GM23338 (cell line): ENCODE data around the gene NFKBIB. TPM values are rescaled to one million over a fixed set of nuclear protein-coding genes. Genes with fewer than 3 reads are reported as not detected.
"Not testable (repeated sequence)": the region's sequence is repeated elsewhere in the genome, so short reads cannot be mapped to it uniquely, and the experiment has no call there.

Experiments
- ATAC-seq: fragments of 200-7000 bp; cut with Tn5 transposase; 3 replicates; pipeline ENCODE4 v1.9.1; 2020
- DNase-seq: peaks from one replicate; pipeline ENCODE4 v3.0.0-alpha.2; 2015; ENCODE audit warnings: low spot score
- H2AFZ ChIP-seq: fragments of 200-600 bp; sonication (generic); 2 replicates; pipeline ENCODE4 v1.8.0; 2016; ENCODE audit warnings: antibody characterized with exemption, mild to moderate bottlenecking, moderate library complexity
- H3F3A ChIP-seq: fragments of 200-600 bp; sonication (generic); replicated peaks from 2 replicates; pipeline ENCODE4 v1.8.0; 2017; ENCODE audit warnings: antibody characterized with exemption, mixed run types, low read depth
- H3K27ac ChIP-seq: fragments of 200-600 bp; sonication (generic); 2 replicates; pipeline ENCODE4 v1.6.1; 2016; ENCODE audit warnings: low read depth
- H3K27me3 ChIP-seq: fragments of 200-600 bp; sonication (generic); 2 replicates; pipeline ENCODE4 v1.8.0; 2016; ENCODE audit warnings: mild to moderate bottlenecking, mixed run types, moderate library complexity; ENCODE audit not compliant: insufficient read depth
- H3K36me3 ChIP-seq: fragments of 200-600 bp; sonication (generic); 2 replicates; pipeline ENCODE4 v1.8.0; 2016; ENCODE audit warnings: mild to moderate bottlenecking; ENCODE audit not compliant: insufficient read depth
- H3K4me1 ChIP-seq: fragments of 200-600 bp; sonication (generic); 2 replicates; pipeline ENCODE4 v1.8.0; 2016; ENCODE audit warnings: mild to moderate bottlenecking, moderate library complexity; ENCODE audit not compliant: insufficient read depth
- H3K4me2 ChIP-seq: fragments of 200-600 bp; sonication (generic); 2 replicates; pipeline ENCODE4 v1.7.1; 2017; ENCODE audit warnings: mixed run types
- H3K4me3 ChIP-seq: fragments of 200-600 bp; sonication (generic); 2 replicates; pipeline ENCODE4 v1.6.1; 2016; ENCODE audit warnings: mixed run types
- H3K79me2 ChIP-seq: fragments of 200-600 bp; sonication (generic); replicated peaks from 2 replicates; pipeline ENCODE4 v1.8.0; 2017; ENCODE audit warnings: mild to moderate bottlenecking; ENCODE audit not compliant: insufficient read depth
- H3K9me2 ChIP-seq: fragments of 200-600 bp; sonication (generic); 2 replicates; pipeline ENCODE4 v1.8.0; 2017; ENCODE audit not compliant: insufficient read depth
- H4K20me1 ChIP-seq: fragments of 200-600 bp; sonication (generic); replicated peaks from 2 replicates; pipeline ENCODE4 v1.8.0; 2017; ENCODE audit warnings: mild to moderate bottlenecking; ENCODE audit not compliant: insufficient read depth
- H3K27ac Mint-ChIP-seq: 2 replicates; pipeline ENCODE4 v1.8.0; 2020; ENCODE audit warnings: inconsistent platforms, mild to moderate bottlenecking, moderate library complexity, mixed read lengths
- H3K27me3 Mint-ChIP-seq: 3 replicates; pipeline ENCODE4 v1.8.0; 2022; ENCODE audit warnings: low read depth, mild to moderate bottlenecking, moderate library complexity, mixed read lengths, inconsistent platforms; ENCODE audit not compliant: insufficient read depth, poor library complexity
- H3K36me3 Mint-ChIP-seq: 3 replicates; pipeline ENCODE4 v1.8.0; 2021; ENCODE audit warnings: low read depth, mild to moderate bottlenecking, inconsistent platforms, moderate library complexity, mixed read lengths
- H3K4me1 Mint-ChIP-seq: 3 replicates; pipeline ENCODE4 v1.8.0; 2020; ENCODE audit warnings: mild to moderate bottlenecking, inconsistent platforms, mixed read lengths
- H3K4me3 Mint-ChIP-seq: 3 replicates; pipeline ENCODE4 v1.8.0; 2021; ENCODE audit warnings: moderate library complexity, mild to moderate bottlenecking, inconsistent platforms, mixed read lengths
- H3K9me3 Mint-ChIP-seq: 3 replicates; pipeline ENCODE4 v1.8.0; 2020; ENCODE audit warnings: moderate library complexity, mild to moderate bottlenecking, inconsistent platforms, mixed read lengths
- CREB1 ChIP-seq: fragments of 250-450 bp; sonication (Bioruptor Pico); IDR thresholded peaks from 2 replicates; pipeline ENCODE4 v1.5.0; 2020; ENCODE audit warnings: low read depth, mild to moderate bottlenecking, moderate library complexity
- EZH2 ChIP-seq: fragments of 200-600 bp; sonication (generic); IDR thresholded peaks from one replicate; pipeline ENCODE4 v1.8.0; 2017; ENCODE audit warnings: antibody characterized with exemption, mild to moderate bottlenecking, low read depth; ENCODE audit not compliant: unreplicated experiment
- EZH2phosphoT487 ChIP-seq: fragments of 200-600 bp; sonication (generic); IDR thresholded peaks from one replicate; pipeline ENCODE4 v1.8.1; 2018; ENCODE audit warnings: antibody characterized with exemption; ENCODE audit not compliant: unreplicated experiment
- NANOG ChIP-seq: IDR thresholded peaks from 2 replicates; pipeline ENCODE4 v1.6.1; 2016; ENCODE audit warnings: antibody characterized with exemption, borderline replicate concordance
- POLR2AphosphoS5 ChIP-seq: IDR thresholded peaks from 2 replicates; pipeline ENCODE4 v1.6.1; 2016; ENCODE audit warnings: antibody characterized with exemption, low read depth
- STAT1 ChIP-seq: IDR thresholded peaks from one replicate; pipeline ENCODE4 v1.6.1; 2016; ENCODE audit warnings: antibody characterized with exemption; ENCODE audit not compliant: unreplicated experiment
- ZNF114 ChIP-seq: fragments of 250-450 bp; sonication (Bioruptor Pico); IDR thresholded peaks from 2 replicates; pipeline ENCODE4 v1.5.0; 2020; ENCODE audit warnings: mild to moderate bottlenecking, moderate library complexity
- polyA plus RNA-seq: library from polyadenylated mRNA; unstranded; fragments of >200 nt; fragmentation: Nextera tagmentation; extraction: Ambion mirVana; gene quantifications from 2 replicates; pipeline ENCODE4 v1.2.1, GENCODE V29; 2016
- total RNA-seq: library from RNA; depleted of rRNA; stranded (reverse); fragments of >200 nt; shearing (Covaris generic); gene quantifications from 2 replicates; pipeline ENCODE4 v1.2.3, GENCODE V29; 2014
- TF ChIP-seq, protein P1 (sequence below): fragments of 250-450 bp; sonication (Bioruptor Pico); IDR thresholded peaks from 2 replicates; pipeline ENCODE4 v1.5.0; 2020; ENCODE audit warnings: mild to moderate bottlenecking, moderate library complexity
- TF ChIP-seq, protein P2 (sequence below), 2 experiments: fragments of 200-600 bp in 1 of 2; sonication (generic) in 1 of 2; conservative IDR thresholded peaks; 2 replicates each; pipeline versions ENCODE4 v1.5.1 to v1.6.1; 2016 to 2017; ENCODE audit warnings: antibody characterized with exemption in 2 of 2, low read depth in 2 of 2, mild to moderate bottlenecking in 2 of 2, moderate library complexity in 1 of 2
- TF ChIP-seq, protein P3 (sequence below): IDR thresholded peaks from one replicate; pipeline ENCODE4 v1.6.1; 2018; ENCODE audit warnings: antibody characterized with exemption; ENCODE audit not compliant: unreplicated experiment

Gene NFKBIB
- total and polyA plus RNA-seq, 2 experiments from 2014 or later: 39.5 to 39.6 TPM

- H3K27ac ChIP-seq, H4K20me1 ChIP-seq, H3K36me3 Mint-ChIP-seq, DNase-seq, H3K4me1 Mint-ChIP-seq, H2AFZ ChIP-seq, H3F3A ChIP-seq, H3K9me2 ChIP-seq, H3K79me2 ChIP-seq, H3K9me3 Mint-ChIP-seq, H3K4me3 ChIP-seq, H3K27ac Mint-ChIP-seq, H3K4me2 ChIP-seq, H3K4me1 ChIP-seq, H3K27me3 Mint-ChIP-seq, H3K4me3 Mint-ChIP-seq, ATAC-seq, H3K27me3 ChIP-seq, H3K36me3 ChIP-seq: not testable (repeated sequence)
These were observed 41.7 kb downstream of the NFKBIB start for GRCh38 chr19:38941466-38941865.

- no peaks in the 10 kb centered on the region for H3K79me2 ChIP-seq
- Mint-ChIP-seq H3K9me3 (no peaks in the 10 kb centered on the region), H3K4me1 (no peaks in the 10 kb centered on the region), H3K27me3 (peaks cover 5% of the 10 kb centered on the region), H3K4me3 (no peak overlapping the region), H3K36me3 (peaks cover 4% of the 10 kb centered on the region), H3K27ac (no peak overlapping the region)
- no peak overlapping the region for H3K27ac ChIP-seq
- DNase-seq (no peak), ATAC-seq (no peak)
- no peaks in the 10 kb centered on the region for H3K36me3 ChIP-seq
- no peaks in the 10 kb centered on the region for H4K20me1 ChIP-seq
- H3K4me1 ChIP-seq: no peaks in the 10 kb centered on the region
- H3K4me3 ChIP-seq: no peak overlapping the region
- H3K9me2 ChIP-seq: no peaks in the 10 kb centered on the region
- H3K4me2 ChIP-seq: no peak overlapping the region
- H2AFZ ChIP-seq: no peak overlapping the region
- no peaks in the 10 kb centered on the region; the same call in 1 of the 2 replicates for H3F3A ChIP-seq
- no peaks in the 10 kb centered on the region for H3K27me3 ChIP-seq
- TF ChIP-seq, protein P1, sequence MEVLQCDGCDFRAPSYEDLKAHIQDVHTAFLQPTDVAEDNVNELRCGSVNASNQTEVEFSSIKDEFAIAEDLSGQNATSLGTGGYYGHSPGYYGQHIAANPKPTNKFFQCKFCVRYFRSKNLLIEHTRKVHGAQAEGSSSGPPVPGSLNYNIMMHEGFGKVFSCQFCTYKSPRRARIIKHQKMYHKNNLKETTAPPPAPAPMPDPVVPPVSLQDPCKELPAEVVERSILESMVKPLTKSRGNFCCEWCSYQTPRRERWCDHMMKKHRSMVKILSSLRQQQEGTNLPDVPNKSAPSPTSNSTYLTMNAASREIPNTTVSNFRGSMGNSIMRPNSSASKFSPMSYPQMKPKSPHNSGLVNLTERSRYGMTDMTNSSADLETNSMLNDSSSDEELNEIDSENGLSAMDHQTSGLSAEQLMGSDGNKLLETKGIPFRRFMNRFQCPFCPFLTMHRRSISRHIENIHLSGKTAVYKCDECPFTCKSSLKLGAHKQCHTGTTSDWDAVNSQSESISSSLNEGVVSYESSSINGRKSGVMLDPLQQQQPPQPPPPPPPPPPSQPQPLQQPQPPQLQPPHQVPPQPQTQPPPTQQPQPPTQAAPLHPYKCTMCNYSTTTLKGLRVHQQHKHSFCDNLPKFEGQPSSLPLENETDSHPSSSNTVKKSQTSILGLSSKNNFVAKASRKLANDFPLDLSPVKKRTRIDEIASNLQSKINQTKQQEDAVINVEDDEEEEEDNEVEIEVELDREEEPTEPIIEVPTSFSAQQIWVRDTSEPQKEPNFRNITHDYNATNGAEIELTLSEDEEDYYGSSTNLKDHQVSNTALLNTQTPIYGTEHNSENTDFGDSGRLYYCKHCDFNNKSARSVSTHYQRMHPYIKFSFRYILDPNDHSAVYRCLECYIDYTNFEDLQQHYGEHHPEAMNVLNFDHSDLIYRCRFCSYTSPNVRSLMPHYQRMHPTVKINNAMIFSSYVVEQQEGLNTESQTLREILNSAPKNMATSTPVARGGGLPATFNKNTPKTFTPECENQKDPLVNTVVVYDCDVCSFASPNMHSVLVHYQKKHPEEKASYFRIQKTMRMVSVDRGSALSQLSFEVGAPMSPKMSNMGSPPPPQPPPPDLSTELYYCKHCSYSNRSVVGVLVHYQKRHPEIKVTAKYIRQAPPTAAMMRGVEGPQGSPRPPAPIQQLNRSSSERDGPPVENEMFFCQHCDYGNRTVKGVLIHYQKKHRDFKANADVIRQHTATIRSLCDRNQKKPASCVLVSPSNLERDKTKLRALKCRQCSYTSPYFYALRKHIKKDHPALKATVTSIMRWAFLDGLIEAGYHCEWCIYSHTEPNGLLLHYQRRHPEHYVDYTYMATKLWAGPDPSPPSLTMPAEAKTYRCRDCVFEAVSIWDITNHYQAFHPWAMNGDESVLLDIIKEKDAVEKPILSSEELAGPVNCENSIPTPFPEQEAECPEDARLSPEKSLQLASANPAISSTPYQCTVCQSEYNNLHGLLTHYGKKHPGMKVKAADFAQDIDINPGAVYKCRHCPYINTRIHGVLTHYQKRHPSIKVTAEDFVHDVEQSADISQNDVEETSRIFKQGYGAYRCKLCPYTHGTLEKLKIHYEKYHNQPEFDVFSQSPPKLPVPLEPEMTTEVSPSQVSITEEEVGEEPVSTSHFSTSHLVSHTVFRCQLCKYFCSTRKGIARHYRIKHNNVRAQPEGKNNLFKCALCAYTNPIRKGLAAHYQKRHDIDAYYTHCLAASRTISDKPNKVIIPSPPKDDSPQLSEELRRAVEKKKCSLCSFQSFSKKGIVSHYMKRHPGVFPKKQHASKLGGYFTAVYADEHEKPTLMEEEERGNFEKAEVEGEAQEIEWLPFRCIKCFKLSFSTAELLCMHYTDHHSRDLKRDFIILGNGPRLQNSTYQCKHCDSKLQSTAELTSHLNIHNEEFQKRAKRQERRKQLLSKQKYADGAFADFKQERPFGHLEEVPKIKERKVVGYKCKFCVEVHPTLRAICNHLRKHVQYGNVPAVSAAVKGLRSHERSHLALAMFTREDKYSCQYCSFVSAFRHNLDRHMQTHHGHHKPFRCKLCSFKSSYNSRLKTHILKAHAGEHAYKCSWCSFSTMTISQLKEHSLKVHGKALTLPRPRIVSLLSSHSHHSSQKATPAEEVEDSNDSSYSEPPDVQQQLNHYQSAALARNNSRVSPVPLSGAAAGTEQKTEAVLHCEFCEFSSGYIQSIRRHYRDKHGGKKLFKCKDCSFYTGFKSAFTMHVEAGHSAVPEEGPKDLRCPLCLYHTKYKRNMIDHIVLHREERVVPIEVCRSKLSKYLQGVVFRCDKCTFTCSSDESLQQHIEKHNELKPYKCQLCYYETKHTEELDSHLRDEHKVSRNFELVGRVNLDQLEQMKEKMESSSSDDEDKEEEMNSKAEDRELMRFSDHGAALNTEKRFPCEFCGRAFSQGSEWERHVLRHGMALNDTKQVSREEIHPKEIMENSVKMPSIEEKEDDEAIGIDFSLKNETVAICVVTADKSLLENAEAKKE (CRISPR knock-in tag): no peak
- TF ChIP-seq EZH2 (no peak), NANOG (no peak), CREB1 (no peak), ZNF114 (no peak), STAT1 (no peak), EZH2phosphoT487 (no peak), POLR2AphosphoS5 (no peak)
- TF ChIP-seq, protein P2, sequence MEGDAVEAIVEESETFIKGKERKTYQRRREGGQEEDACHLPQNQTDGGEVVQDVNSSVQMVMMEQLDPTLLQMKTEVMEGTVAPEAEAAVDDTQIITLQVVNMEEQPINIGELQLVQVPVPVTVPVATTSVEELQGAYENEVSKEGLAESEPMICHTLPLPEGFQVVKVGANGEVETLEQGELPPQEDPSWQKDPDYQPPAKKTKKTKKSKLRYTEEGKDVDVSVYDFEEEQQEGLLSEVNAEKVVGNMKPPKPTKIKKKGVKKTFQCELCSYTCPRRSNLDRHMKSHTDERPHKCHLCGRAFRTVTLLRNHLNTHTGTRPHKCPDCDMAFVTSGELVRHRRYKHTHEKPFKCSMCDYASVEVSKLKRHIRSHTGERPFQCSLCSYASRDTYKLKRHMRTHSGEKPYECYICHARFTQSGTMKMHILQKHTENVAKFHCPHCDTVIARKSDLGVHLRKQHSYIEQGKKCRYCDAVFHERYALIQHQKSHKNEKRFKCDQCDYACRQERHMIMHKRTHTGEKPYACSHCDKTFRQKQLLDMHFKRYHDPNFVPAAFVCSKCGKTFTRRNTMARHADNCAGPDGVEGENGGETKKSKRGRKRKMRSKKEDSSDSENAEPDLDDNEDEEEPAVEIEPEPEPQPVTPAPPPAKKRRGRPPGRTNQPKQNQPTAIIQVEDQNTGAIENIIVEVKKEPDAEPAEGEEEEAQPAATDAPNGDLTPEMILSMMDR (conservative IDR thresholded peaks at IDR 0.05; ENCODE audit: low read depth in 2 of 2): no peak
- TF ChIP-seq, protein P3, sequence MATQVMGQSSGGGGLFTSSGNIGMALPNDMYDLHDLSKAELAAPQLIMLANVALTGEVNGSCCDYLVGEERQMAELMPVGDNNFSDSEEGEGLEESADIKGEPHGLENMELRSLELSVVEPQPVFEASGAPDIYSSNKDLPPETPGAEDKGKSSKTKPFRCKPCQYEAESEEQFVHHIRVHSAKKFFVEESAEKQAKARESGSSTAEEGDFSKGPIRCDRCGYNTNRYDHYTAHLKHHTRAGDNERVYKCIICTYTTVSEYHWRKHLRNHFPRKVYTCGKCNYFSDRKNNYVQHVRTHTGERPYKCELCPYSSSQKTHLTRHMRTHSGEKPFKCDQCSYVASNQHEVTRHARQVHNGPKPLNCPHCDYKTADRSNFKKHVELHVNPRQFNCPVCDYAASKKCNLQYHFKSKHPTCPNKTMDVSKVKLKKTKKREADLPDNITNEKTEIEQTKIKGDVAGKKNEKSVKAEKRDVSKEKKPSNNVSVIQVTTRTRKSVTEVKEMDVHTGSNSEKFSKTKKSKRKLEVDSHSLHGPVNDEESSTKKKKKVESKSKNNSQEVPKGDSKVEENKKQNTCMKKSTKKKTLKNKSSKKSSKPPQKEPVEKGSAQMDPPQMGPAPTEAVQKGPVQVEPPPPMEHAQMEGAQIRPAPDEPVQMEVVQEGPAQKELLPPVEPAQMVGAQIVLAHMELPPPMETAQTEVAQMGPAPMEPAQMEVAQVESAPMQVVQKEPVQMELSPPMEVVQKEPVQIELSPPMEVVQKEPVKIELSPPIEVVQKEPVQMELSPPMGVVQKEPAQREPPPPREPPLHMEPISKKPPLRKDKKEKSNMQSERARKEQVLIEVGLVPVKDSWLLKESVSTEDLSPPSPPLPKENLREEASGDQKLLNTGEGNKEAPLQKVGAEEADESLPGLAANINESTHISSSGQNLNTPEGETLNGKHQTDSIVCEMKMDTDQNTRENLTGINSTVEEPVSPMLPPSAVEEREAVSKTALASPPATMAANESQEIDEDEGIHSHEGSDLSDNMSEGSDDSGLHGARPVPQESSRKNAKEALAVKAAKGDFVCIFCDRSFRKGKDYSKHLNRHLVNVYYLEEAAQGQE: no peak
These were observed 42.2 kb downstream of the NFKBIB start for GRCh38 chr19:38941979-38942378.
